ENCODE results near the gene MYF5. TPM values are rescaled to one million over a fixed set of nuclear protein-coding genes. Genes with fewer than 3 reads are reported as not detected.

The MYF5 gene
- total and polyA plus RNA-seq, 2 of the 13 experiments (the other 11 are each of a cell fraction or from before 2014, with no cell fraction given), result not detected

GRCh38 chr12:80763874-80764273, 47.2 kb downstream of the MYF5 start:
- FAIRE-seq, result peak; percentile 80
- in situ Hi-C loops (cut with HindIII; ENCODE audit: extremely low pct_ligation_motif_present, low pct_unique_long_range_greater_than_20kb), result no loop called here

More at GRCh38 chr12:80763874-80764273, 47.2 kb downstream of the MYF5 start:
- WGBS (ENCODE audit: low lambda C conversion rate), result 0% methylated on average over 4 of the region's 4 CpGs
- no peaks in the 10 kb centered on the region for H3K27me3 ChIP-seq (ENCODE audit: control insufficient read depth in 1 of 2, insufficient read depth in 2 of 2, low read length in 2 of 2)
- H3K4me3 ChIP-seq (replicated peaks in 1 of 3; ENCODE audit: insufficient read depth in 1 of 3, low read depth in 2 of 3, low read length in 3 of 3), result no peak overlapping the region
- no peak for TF ChIP-seq JUNB (CRISPR knock-in tag; IDR thresholded peaks at IDR 0.05; ENCODE audit: borderline replicate concordance)
- no peak for TF ChIP-seq KDM5A (IDR thresholded peaks at IDR 0.05; ENCODE audit: borderline replicate concordance, low read length)
- TF ChIP-seq CTCF (CRISPR knock-in tag; IDR thresholded peaks at IDR 0.05), result peak; percentile 42
- no peak for TF ChIP-seq ZNF839 (CRISPR knock-in tag; IDR thresholded peaks at IDR 0.05; ENCODE audit: borderline replicate concordance)
- peak; percentile 43; the same call in 1 of the 2 replicates for TF ChIP-seq SMC3 (IDR thresholded peaks at IDR 0.05; ENCODE audit: low read length)
- TF ChIP-seq ZNF362 (CRISPR knock-in tag; IDR thresholded peaks at IDR 0.05; ENCODE audit: borderline replicate concordance), result peak; percentile 89; the same call in 1 of the 2 replicates
- no peak for TF ChIP-seq ZSCAN20 (CRISPR knock-in tag; IDR thresholded peaks at IDR 0.05; ENCODE audit: borderline replicate concordance)
- TF ChIP-seq ZNF3 (CRISPR knock-in tag; IDR thresholded peaks at IDR 0.05), result no peak
- peak; percentile 52 for TF ChIP-seq STAG1 (CRISPR knock-in tag; IDR thresholded peaks at IDR 0.05)
- H3K4me2 ChIP-seq (ENCODE audit: low read depth, low read length), result no peak overlapping the region
- no peaks in the 10 kb centered on the region for H3K36me3 ChIP-seq (replicated peaks in 1 of 2; ENCODE audit: control insufficient read depth in 1 of 2, insufficient read depth in 2 of 2, low read length in 2 of 2)
- intact Hi-C loops (cut with micrococcal nuclease; ENCODE audit: unreplicated experiment), result loop anchor here (1.0 to 10.0 kb wide), 4 partner anchors 129 to 352 kb away; no protein-coding TSS in a partner anchor
- POLR2A ChIA-PET, result no interaction called here
- H4K20me1 ChIP-seq (ENCODE audit: insufficient read depth, low read length), result no peaks in the 10 kb centered on the region
- H3K4me1 ChIP-seq (ENCODE audit: insufficient read depth, low read length), result peaks cover 12% of the 10 kb centered on the region
- H3K9me3 ChIP-seq (ENCODE audit: low read length), result no peaks in the 10 kb centered on the region
- H2AFZ ChIP-seq (ENCODE audit: low read length), result no peak overlapping the region
- DNase-seq (ENCODE audit: low spot score) (peak; percentile 52), ATAC-seq (no peak)
- H3K27ac ChIP-seq (ENCODE audit: extremely low read length, insufficient read depth, low read length), result no peak overlapping the region
- BruUV-seq (replicated peaks), result no TSS peak
- CTCF ChIA-PET (ENCODE audit: low intra/inter-chr PET ratio, low total read pairs), result no interaction called here
- H3K9ac ChIP-seq (ENCODE audit: insufficient read depth, low read depth, low read length), result no peak overlapping the region
- no peaks in the 10 kb centered on the region for H3K79me2 ChIP-seq (ENCODE audit: insufficient read depth, low read length)
